ENCODE data around the gene TXNL1. TPM values are rescaled to one million over a fixed set of nuclear protein-coding genes. Genes with fewer than 3 reads are reported as not detected.

The TXNL1 gene
- total and polyA plus RNA-seq, 2 of the 13 experiments (the other 11 are each of a cell fraction or from before 2014, with no cell fraction given) = 41.9 to 73.1 TPM

DNA sequence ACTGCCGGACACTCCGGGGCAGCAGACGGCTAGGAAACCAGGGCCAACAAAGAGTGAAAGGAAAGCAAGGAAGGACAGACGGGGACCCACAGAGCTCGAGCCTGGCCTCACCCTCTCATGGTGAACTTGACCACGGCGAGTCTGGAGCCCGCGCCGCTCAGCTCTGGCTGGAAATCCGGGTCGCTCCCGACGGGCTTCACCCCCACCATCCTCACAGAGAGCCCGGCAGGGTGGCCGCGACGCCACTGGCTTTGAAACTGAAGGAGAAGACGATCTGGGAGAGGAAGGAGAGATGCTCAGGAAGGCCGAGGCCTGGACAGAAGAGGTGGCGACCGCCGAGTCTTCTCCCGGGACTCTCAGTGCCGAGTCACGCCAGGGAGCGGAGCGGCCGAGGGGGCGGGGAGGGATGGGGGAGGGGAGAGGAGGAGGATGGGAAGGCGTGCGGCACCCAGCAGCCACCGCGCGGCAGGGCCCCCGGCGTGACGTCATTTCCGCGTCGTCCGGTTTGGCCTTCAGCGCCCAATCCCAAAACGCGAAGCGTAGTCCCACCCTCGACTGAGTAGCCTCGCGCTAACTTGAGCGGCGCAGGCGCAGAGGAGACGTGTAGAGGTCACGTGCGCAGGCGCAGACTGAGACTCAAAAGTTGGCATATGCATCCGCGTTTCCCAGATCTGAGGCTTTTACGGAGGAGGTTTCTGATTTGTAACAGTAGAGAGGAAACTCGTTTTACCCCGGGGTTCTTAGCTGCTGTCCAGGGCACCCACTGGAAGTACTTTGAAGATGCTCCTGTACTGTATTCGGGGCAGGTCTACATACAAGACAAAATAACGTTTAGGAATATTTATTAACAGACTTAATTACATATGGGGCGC lies at the start of gene TXNL1 (continued):
- TF ChIP-seq ARNT2 (CRISPR knock-in tag; IDR thresholded peaks at IDR 0.05; ENCODE audit: low read depth) (peak; percentile 19; the same call in 1 of the 2 replicates), SMYD3 (CRISPR knock-in tag; IDR thresholded peaks at IDR 0.05) (no peak), HES4 (CRISPR knock-in tag; IDR thresholded peaks at IDR 0.05; ENCODE audit: borderline replicate concordance) (no peak), ZNF530 (CRISPR knock-in tag; IDR thresholded peaks at IDR 0.05; ENCODE audit: low read depth) (no peak), YEATS4 (CRISPR knock-in tag; IDR thresholded peaks at IDR 0.05; ENCODE audit: borderline replicate concordance) (peak; percentile 66; the same call in 1 of the 2 replicates), CEBPB (IDR thresholded peaks at IDR 0.05; ENCODE audit: borderline replicate concordance, low read depth, low read length) (no peak), NR2F1 (CRISPR knock-in tag; IDR thresholded peaks at IDR 0.05) (no peak), HHEX (CRISPR knock-in tag; IDR thresholded peaks at IDR 0.05) (no peak), NKX3-1 (CRISPR knock-in tag; IDR thresholded peaks at IDR 0.05) (no peak), ZNF510 (CRISPR knock-in tag; IDR thresholded peaks at IDR 0.05; ENCODE audit: low read depth) (peak; percentile 76; the same call in 1 of the 2 replicates), BCL6 (CRISPR knock-in tag; IDR thresholded peaks at IDR 0.05) (0 out of 2 replicates have a peak, but pooled peaks have one; percentile 6), EEA1 (CRISPR knock-in tag; IDR thresholded peaks at IDR 0.05; ENCODE audit: borderline replicate concordance) (no peak), NFIB (CRISPR knock-in tag; IDR thresholded peaks at IDR 0.05; ENCODE audit: borderline replicate concordance) (no peak), NFKBIZ (CRISPR knock-in tag; IDR thresholded peaks at IDR 0.05) (no peak), TBX2 (CRISPR knock-in tag; IDR thresholded peaks at IDR 0.05; ENCODE audit: borderline replicate concordance) (peak; percentile 63; the same call in 1 of the 2 replicates), ZNF382 (CRISPR knock-in tag; IDR thresholded peaks at IDR 0.05; ENCODE audit: borderline replicate concordance) (no peak), KDM6A (CRISPR knock-in tag; IDR thresholded peaks at IDR 0.05; ENCODE audit: low read depth) (no peak)
- TF ChIP-seq, protein P1, sequence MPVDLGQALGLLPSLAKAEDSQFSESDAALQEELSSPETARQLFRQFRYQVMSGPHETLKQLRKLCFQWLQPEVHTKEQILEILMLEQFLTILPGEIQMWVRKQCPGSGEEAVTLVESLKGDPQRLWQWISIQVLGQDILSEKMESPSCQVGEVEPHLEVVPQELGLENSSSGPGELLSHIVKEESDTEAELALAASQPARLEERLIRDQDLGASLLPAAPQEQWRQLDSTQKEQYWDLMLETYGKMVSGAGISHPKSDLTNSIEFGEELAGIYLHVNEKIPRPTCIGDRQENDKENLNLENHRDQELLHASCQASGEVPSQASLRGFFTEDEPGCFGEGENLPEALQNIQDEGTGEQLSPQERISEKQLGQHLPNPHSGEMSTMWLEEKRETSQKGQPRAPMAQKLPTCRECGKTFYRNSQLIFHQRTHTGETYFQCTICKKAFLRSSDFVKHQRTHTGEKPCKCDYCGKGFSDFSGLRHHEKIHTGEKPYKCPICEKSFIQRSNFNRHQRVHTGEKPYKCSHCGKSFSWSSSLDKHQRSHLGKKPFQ (CRISPR knock-in tag; IDR thresholded peaks at IDR 0.05; ENCODE audit: insufficient replicate concordance) = no peak
- TF ChIP-seq, protein P2, sequence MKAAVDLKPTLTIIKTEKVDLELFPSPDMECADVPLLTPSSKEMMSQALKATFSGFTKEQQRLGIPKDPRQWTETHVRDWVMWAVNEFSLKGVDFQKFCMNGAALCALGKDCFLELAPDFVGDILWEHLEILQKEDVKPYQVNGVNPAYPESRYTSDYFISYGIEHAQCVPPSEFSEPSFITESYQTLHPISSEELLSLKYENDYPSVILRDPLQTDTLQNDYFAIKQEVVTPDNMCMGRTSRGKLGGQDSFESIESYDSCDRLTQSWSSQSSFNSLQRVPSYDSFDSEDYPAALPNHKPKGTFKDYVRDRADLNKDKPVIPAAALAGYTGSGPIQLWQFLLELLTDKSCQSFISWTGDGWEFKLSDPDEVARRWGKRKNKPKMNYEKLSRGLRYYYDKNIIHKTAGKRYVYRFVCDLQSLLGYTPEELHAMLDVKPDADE (CRISPR knock-in tag; IDR thresholded peaks at IDR 0.05) = no peak
- TF ChIP-seq, protein P3, sequence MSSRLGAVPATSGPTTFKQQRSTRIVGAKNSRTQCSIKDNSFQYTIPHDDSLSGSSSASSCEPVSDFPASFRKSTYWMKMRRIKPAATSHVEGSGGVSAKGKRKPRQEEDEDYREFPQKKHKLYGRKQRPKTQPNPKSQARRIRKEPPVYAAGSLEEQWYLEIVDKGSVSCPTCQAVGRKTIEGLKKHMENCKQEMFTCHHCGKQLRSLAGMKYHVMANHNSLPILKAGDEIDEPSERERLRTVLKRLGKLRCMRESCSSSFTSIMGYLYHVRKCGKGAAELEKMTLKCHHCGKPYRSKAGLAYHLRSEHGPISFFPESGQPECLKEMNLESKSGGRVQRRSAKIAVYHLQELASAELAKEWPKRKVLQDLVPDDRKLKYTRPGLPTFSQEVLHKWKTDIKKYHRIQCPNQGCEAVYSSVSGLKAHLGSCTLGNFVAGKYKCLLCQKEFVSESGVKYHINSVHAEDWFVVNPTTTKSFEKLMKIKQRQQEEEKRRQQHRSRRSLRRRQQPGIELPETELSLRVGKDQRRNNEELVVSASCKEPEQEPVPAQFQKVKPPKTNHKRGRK (CRISPR knock-in tag; IDR thresholded peaks at IDR 0.05) = no peak
- TF ChIP-seq, protein P4, sequence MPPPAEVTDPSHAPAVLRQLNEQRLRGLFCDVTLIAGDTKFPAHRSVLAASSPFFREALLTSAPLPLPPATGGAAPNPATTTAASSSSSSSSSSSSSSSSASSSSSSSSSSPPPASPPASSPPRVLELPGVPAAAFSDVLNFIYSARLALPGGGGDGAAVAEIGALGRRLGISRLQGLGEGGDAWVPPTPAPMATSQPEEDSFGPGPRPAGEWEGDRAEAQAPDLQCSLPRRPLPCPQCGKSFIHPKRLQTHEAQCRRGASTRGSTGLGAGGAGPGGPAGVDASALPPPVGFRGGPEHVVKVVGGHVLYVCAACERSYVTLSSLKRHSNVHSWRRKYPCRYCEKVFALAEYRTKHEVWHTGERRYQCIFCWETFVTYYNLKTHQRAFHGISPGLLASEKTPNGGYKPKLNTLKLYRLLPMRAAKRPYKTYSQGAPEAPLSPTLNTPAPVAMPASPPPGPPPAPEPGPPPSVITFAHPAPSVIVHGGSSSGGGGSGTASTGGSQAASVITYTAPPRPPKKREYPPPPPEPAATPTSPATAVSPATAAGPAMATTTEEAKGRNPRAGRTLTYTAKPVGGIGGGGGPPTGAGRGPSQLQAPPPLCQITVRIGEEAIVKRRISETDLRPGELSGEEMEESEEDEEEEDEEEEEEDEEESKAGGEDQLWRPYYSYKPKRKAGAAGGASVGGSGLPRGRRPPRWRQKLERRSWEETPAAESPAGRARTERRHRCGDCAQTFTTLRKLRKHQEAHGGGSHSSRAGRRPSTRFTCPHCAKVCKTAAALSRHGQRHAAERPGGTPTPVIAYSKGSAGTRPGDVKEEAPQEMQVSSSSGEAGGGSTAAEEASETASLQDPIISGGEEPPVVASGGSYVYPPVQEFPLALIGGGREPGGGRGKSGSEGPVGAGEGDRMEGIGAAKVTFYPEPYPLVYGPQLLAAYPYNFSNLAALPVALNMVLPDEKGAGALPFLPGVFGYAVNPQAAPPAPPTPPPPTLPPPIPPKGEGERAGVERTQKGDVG (CRISPR knock-in tag; IDR thresholded peaks at IDR 0.05; ENCODE audit: borderline replicate concordance) = peak; percentile 63; the same call in 1 of the 2 replicates

All from HepG2 (cell line).